Central memory CD4-positive, alpha-beta T cell (primary cell): ENCODE results near the gene SPOPL.
"Not testable (repeated sequence)": the region's sequence is repeated elsewhere in the genome, so short reads cannot be mapped to it uniquely, and the experiment has no call there.

ENCODE experiments used
- DNase-seq: peaks from one replicate; pipeline ENCODE4 v3.0.0; 2022

Gene SPOPL

DNA sequence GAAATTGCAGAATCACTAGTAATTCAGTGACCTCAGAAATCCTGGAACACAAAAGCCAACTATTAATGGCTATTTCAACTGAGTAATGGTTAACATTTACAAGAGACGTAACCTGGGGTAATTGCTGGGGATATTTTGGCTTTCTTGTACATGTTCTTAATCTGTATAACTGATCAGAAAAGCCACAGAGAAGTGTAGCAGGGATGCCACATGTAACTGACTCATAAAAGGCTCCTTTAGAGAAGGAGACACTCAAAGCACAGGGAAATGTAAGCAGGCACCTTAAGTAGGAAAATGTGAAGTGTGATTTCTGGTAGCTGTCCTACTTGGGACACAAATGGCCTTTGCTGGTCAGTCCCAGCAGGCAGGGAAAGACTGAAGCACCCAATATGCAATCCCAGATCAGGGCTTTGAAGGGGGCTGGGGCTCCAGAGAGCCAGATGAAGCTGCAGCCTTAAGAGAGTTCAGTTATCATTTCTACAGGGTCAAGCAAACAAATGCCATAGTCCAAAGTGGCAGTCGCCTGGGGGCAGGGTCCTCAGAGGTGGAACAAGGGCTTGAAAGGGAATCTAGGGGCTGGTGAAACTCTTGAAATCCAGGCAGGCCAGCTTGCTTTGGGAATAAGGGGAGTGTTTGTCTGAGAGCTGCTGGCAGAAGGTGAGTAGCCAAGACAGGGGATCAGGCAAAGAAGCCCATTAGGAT, 7.2 kb upstream of the SPOPL start:
- DNase-seq = no peak

DNA sequence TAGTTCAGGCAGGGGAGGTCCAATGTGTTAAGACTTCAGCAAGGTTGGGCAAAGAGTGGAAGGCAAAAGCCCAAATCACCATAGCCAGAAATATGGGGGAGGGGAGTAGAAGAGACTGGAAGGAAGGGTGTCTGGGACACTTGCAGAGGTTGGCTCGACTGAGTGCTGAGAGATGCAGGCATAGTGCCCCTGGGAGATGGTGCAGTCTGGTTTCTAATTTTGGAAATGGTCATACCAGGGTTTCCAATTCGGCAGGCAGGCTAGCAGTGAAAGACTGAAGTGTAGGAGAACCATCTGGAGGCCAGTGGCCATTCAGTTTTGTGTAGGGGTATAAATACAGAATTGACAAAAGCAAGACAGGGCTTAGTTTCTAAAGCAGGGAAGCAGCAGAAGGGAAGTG, 6.2 kb upstream of the SPOPL start:
- DNase-seq = no peak

DNA sequence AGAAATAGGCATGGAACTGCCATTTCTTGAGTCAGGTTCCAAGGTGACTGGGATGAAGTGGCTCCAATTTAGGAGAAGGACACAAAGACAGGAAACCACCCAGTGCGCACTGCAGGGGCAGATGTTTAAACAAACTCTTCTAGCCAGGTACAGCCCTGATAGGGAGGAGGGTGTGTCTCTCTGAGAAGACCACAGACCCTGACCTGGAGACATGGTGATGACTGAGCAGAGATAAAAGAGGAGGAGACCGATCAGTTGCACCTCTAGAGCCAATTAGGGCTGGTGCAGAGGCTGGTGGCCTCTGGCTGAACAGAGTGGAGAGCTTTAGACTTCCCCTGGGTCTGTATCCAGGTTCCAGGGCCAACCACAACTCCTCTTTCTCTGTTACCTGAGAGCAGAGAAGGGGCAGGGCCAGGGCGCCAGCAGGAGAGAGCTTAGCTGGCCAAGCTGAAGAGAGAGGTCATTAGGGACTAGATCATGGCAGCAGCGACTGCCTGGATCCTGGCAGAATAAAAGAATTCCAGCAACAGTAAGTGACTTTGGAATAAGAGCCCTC, 5.4 kb upstream of the SPOPL start:
- DNase-seq = no peak

DNA sequence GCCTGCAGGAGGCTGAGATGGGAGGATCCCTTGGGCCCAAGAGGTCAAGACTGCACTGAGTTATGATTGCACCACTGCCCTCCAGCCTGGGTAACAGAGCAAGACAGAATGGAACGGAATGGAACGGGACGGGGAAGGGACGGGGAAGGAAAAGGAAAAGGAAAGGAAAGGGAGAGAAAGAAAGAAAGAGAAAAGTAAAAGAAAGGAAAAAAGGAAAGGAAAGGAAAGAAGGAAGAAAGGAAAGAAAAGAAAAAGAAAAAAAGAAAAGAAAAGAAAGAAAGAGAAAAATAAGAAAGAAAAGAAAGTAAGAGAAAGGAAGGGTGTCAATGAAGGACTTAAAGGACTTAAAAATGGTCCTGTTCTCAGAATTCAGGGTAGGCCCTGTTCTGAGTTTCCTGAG, 4.3 kb upstream of the SPOPL start:
- no peak for DNase-seq

DNA sequence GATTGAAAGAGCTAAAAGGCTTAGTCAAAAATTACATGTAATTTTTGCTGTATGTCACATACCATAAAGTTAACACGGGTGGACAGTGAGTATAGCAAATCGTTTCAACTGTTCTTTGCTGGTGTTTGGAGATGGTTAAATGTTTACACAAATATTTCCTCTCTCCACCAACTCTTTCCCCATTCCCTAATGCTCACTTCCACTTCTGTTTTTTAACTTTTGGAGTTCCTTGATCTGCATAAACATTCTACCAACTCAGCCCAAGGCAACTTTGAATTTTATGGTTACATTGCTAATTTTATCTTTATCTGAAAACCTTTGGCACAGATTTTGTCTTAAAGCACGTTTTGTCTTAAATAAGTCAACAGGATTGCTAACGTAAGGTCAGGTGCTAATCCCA, 1.9 kb upstream of the SPOPL start:
- DNase-seq = no peak

DNA sequence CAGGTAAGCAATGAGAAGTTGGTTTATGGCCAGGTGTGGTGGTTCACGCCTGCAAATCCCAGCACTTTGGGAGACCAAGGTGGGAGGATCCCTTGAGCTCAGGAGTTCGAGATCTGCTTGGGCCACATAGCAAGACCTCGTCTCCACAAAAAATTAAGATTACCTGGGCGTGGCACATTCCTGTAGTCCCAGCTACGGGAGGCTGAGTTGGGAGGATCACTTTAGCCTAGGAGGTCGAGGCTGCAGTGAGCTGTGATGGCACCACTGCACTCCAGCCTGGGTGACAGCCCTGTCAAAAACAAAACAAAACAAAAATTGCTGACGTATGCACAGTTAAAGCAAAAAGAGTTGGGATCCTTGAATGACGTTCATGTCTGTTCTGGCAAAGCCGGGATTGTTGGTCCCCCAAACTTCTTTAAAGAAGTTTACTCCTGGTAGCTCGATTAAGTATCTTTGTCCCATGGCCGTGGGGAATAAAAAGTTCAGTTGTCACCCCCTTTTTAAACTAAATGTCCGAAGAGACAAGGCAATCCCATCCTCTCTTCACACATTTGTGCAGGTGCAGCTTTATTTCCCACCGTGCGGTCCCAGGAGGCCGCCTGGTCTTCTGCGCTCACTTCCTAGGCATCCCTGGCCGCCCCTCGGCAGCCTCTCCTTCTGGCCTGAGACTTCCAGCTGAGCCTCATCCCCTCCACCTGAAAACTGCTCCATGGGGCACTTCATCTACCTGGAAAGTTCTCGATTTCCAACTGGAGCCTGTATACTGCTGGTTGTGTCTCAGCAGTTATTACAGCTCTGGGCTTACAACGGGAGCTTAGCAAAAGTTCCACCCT, 762 bp upstream of the SPOPL start:
- no peak for DNase-seq

DNA sequence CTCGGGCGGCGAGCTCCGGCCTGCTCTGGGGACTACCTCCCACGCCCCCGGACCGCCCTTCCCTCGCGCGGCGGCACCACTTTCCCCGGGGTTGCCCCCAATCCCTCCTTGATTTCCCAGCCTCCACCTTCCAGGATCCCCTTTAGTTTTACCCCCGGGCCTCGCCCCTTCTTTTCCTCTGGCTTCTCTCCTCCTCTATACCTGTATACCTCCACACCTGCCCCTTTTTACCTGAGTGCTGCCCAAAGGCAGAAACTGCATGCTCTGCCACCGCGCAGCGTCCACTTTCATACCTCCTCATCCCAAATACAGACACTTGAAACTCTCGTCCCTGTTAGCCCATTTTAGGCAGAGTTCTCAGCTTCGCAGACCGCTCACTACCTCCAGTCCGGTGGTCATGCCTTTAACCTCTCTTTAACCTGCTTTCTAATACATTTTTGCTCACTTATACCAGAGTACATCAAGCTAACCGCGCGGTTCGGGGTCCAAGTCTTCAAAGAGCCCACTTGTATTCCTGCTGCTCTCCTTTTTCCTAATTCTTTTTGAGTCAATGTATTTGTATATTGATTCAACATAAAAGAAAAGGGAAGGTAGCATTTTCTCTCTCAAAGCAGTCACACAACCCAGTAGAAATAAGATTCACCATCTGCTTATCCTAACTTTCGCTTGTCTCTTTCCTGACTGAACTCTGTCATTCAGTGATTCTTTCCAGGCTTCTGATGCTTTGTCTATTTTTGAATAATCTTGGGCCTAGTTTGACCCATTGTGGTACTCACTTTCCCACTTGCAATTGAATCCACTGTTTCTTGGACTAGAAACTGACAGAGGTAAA, 901 bp downstream of the SPOPL start:
- DNase-seq = peak; percentile 2

DNA sequence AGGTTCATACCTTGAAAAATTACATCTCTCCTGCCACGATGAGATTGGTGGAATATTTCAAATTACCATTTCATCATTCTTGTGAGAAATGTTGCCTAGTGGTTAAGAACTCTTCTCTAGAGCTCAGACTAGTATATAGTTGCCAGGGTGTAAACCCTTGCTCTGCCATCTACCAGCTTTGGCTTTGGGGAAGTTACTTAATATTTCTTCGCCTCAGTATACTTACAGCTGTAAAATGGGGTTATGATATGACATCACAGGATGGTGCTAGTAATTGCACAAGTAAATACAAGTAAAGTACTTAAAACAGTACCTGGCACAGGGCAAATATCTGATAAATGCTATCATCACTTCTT, 1.5 kb downstream of the SPOPL start:
- DNase-seq = peak; percentile 5

DNA sequence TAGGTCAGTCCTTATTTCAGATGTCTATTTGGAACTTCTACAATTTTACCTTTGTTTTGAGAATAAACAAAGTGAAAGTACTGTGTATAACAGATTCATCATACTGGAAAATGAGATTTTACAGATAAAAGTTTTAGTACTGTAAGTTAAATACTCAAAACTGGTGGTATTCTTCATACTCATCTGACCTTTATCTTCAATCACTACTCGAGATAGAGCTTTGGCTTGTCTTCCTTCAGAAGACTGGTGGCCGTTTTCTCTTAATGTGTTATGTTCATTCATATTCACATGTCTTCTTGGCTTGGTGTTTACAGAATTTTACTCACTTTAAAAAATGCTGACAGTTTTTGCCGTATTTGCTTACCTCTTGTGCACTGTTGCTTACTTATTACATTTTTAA, 2.1 kb downstream of the SPOPL start:
- DNase-seq = no peak

DNA sequence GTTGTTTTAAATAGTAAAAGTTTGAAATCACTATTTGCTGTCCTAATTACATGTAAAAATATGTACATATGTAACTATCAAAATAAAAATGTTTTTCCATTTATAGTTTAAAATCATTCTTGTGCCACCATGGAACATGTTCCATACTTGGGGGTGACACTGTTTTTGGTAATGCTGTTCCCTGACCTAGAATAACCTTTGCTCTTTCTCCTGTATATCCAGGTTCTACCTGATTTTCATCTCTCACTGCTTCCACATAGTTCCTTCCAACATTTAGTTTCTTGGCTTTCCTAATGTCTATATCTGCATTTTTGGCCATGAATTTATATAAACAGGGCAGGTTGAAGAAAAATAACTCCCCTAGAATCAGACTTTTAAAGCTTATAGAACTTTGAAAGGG, 2.5 kb downstream of the SPOPL start:
- DNase-seq = no peak

DNA sequence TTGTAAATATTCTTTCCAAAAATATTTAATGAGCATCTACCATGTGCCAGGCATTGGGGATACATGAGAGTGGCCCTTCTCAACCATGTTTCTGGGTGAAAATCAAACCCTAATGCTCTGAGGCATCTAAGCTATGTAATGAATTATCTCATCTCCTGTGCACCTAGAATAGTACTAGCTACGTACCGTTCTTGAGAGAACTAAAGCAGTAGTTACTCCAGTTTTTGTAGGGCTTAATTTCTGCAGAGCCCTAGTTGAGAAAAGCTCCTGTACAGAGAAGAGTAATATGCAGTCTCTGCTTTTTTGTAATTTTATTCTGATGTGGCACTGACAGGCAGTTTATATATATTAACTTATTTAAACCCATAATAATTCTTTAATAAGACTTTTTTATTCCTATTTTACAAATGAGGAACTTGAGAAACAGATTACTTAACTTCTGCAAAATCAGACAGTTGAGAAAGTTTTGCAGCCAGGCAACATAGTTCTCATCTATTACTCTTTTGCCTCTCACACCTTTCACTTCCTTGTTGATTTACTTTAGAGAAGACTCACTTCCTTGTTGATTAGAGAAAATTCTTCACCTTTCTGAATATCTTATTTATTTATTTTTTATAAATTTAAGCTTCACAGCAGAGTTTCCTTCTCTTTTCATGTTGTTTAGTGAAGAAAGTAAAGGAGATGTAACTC, 3.1 kb downstream of the SPOPL start:
- DNase-seq = no peak

DNA sequence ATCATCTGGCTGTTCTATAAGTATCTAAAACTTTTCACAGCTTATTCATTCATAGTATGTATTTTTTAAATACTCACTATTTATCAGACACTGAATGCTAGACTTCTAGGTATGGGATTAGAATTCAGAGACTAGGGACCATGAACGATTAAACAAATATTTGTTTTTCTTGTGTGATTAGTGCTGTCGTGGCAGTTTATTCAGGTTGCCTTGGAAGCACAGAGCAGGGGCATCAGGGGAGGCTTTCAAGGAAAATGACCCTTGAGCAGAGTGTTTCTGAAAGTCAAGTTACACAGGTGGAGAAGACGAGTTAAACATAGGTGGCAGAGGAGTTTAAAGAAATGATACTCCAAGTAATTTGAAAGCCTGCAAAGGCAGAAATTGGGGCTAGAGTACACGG, 5.7 kb downstream of the SPOPL start:
- DNase-seq = no peak

DNA sequence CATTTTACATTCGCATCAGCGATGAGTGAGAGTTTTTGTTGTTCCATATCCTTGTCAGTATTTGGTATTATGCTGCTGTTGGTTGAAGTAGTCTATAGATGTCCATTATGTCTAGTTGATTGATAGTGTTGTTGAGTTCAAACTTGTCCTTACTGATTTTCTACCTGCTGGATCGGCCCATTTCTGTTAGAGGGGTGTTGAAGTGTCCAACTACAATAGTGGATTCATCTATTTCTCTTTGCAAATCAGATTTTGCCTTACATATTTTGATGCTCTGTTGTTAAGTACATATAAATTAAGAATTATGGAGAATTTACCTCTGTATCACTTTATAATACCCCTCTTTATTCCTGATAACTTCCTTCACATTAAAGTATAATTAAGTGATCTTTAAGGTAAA, 8.7 kb downstream of the SPOPL start:
- DNase-seq = no peak

DNA sequence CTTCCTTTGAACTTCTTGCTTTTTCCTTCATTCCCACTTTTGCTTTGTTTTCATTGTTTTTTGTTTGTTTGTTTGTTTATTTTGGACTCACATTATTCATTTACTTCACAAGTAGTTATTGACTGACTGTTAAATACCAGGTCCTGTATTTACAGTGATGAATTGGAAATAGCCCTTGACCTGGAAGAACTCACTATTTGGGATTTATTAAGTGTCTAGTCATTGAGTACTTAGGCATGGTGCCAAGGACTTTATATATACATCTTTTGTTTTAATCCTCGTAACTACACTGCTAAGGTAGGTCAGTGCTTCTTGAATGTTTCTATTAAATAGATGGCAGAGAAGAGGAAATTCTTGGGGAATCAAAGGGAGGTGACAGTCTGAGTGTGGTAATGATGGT, 11.1 kb downstream of the SPOPL start:
- DNase-seq = no peak

DNA sequence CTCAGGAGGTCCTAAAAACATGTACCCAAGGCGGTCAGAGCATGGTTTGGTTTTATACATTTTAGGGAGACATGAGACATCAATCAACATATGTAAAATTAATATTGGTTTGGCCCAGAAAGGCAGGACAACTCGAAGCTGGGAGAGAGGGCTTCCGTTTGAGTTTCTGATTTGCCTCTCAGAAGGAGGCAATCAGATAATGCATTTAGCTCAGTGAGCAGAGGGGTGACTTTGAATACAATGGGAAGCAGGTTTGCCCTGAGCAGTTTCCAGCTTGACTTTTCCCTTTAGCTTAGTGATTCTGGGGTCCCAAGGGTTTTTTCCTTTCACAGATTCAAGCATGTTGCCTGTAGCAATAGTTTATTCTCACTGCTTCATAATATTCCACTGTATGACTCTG, 12.6 kb downstream of the SPOPL start:
- DNase-seq = no peak

DNA sequence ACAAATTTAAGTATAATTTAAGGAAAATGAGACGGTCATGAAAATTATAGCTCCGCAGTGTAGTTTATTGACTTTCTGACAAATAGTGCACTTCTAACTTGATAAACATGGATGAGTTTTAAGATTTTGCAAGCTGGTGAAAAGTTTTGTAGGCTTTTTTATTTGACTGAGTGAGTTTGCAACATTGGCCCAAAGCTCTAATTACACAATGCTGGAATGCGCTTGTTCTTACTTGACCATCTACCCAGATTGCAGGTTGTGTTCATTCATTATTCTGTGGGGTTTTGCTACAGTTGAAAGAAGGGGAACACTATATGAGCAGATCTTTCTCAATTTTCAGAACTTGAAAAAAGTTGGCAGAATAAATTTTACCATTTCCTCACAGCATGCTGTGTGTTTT, 13.5 kb downstream of the SPOPL start:
- no peak for DNase-seq

DNA sequence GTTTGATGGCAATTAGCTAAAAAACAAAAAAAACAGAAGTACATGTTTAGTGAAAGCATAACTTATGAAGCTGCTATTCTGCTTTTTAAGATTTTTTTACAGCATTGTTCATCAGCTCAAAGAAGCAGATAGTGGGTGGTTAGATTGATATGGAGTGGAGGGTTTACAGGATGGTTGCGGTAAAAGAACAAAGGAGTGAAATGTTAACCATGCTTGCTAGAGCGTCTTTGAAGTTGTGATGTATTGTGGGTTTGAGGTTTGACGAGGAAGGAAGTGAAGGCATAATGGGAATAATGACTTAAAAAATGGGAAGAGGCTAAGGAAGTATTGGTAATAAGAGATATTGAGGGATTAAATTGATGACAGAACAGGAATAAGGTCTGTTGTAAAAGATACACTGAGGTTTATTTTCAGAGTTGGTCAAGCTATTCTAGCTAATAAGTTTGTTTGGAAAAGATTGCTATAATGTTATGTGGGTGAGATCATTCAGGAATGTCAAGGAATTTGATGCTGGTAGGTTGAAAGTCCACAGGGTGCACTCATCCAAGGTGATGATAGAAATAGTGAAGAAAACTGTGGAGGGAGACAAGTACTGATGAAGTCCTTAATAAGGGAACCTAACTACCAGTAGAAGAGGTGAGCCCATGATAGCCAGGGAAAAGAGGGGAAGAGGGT, 14.6 kb downstream of the SPOPL start:
- peak; percentile 30 for DNase-seq

DNA sequence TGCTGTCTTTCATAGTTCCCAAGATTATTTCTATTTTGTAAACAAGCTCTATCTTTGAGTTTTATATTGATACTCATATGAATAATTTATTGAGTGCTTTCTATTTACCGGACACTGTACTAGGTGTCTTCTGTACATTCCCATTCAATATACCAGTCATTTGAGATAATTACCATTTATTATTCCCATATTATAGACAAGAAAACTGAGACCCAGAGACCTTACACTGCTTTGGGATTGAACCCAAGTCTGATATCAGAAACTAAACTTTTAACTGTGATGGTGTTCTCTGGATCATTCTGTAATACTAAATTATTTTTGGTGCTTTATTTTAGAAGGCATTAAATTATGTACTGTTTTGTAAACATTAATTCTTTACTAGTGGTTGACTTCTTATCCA, 17.3 kb downstream of the SPOPL start:
- no peak for DNase-seq

DNA sequence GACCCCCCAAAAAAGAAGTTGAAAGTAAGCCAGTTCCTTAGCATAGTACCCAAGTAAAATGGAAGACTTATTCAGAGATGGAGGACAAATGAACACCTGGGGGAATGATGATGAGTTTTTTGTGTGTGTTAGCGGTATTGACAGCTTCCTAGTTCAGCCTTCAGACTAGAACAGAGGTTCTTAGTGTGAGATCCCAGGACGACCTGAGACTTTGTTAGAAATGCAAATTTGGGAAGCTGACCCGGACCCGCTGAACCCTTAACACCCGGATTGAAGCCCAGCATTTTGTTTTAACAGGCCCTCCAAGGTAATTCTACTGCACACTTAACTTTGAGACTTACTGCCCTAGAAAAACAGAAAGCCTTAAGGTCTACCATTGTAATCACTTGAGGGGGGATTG, 20.3 kb downstream of the SPOPL start:
- no peak for DNase-seq

DNA sequence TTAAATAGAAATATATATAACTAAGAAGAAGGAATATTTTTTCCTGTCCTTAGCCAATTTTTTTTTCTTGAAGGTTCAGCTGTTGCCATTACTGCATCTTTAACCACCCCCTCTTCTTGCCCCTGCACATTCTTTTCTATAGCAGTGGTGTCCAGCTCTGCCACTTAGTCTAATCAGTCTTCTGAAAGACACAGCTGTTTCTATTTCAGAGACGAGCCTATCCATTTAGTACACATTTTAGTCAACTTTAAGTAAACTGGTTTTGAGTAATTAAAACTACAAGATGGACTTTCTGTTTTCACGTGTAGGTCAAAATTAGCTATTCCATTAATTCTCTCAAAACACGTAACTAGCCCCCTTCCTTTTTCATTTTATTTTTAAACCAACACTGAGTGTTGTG, 21.0 kb downstream of the SPOPL start:
- DNase-seq = no peak

DNA sequence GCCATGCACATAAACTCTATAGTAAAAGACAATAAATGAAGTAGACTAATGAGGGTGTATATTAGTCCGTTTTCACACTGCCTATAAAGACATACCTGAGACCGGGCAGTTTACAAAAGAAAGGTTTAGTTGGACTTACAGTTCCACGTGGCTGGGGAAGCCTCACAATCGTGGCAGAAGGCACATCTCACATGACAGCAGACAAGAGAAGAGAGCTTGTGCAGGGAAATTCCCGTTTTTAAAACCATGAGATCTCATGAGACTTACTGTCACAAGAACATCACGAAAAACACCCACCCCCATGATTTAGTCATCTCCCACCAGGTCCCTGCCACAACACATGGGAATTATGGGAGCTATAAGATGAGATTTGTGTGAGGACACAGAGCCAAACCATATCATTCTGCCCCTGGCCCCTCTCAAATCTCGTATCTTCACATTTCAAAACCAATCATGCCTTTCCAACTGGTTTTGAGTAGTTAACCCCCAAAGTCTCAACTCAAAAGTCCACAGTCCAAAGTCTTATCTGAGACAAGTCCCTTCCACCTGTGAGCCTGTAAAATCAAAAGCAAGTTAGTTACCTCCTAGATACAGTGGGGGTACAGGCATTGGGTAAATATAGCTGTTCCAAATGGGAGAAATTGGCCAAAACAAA, 21.6 kb downstream of the SPOPL start:
- not testable (repeated sequence) for DNase-seq

DNA sequence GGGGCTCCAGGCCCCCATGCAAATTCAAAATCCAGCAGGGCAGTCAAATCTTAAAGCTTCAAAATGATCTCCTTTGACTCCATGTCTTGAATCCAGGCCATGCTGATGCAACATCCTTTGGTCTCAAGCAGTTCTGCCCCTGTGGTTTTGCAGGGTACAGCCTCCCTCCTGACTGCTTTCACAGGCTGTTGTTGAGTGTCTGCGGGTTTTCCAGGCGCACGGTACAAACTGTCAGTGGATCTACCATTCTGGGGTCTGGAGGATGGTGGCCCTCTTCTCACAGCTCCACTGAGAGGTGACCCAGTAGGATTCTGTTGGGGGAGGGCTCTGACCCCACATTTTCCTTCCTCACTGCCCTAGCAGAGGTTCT, 22.1 kb downstream of the SPOPL start:
- not testable (repeated sequence) for DNase-seq
